PC-3 (cell line): ENCODE results near the gene PPP1R13B. TPM values are rescaled to one million over a fixed set of nuclear protein-coding genes. Genes with fewer than 3 reads are reported as not detected.

Source experiments
- ATAC-seq: fragments of 200-7000 bp; cut with Tn5 transposase; 2 replicates; pipeline ENCODE4 v1.9.1; 2020; ENCODE audit warnings: mild to moderate bottlenecking, moderate library complexity
- BruUV-seq: library from RNA; stranded (reverse); fragments of 400-500 nt; replicated peaks from 2 replicates; lab custom pipeline; 2021; lab: Mats Ljungman, UMichigan
- CTCF ChIA-PET: fragments of 300-600 bp; sonication (Branson Sonifier 250); formaldehyde crosslinking; loops from one replicate; lab custom pipeline; 2022; ENCODE audit warnings: antibody characterized with exemption; lab: Charles Lee
- POLR2A ChIA-PET: fragments of 300-600 bp; sonication (Branson Sonifier 250); formaldehyde crosslinking; loops from one replicate; lab custom pipeline; 2022; ENCODE audit warnings: antibody characterized with exemption; ENCODE audit not compliant: unreplicated experiment; lab: Charles Lee
- DNase-seq: peaks from one replicate; pipeline ENCODE4 v3.0.0-alpha.2; 2015
- H2AFZ ChIP-seq: fragments of 300-600 bp; sonication (generic); 2 replicates; pipeline ENCODE4 v1.6.0; 2016; ENCODE audit warnings: antibody characterized with exemption, low read length
- H3F3A ChIP-seq: fragments of 300-600 bp; sonication (generic); one replicate; pipeline ENCODE4 v1.6.0; 2017; ENCODE audit warnings: antibody characterized with exemption, low read length, control low read depth, mild to moderate bottlenecking; ENCODE audit not compliant: unreplicated experiment
- H3K27ac ChIP-seq: fragments of 300-600 bp; sonication (generic); 2 replicates; pipeline ENCODE4 v1.5.1; 2016; ENCODE audit warnings: mild to moderate bottlenecking, low read length
- H3K27me3 ChIP-seq: fragments of 300-600 bp; sonication (generic); 2 replicates; pipeline ENCODE4 v1.6.1; 2016; ENCODE audit warnings: low read length, mixed read lengths
- H3K36me3 ChIP-seq: fragments of 300-600 bp; sonication (generic); 2 replicates; pipeline ENCODE4 v1.6.1; 2016; ENCODE audit warnings: low read depth, mixed run types, low read length, mixed read lengths
- H3K4me1 ChIP-seq: fragments of 300-600 bp; sonication (generic); 2 replicates; pipeline ENCODE4 v1.5.1; 2016; ENCODE audit warnings: low read length; ENCODE audit not compliant: insufficient read depth
- H3K4me2 ChIP-seq: fragments of 300-600 bp; sonication (generic); 2 replicates; pipeline ENCODE4 v1.6.0; 2016; ENCODE audit warnings: low read length
- H3K4me3 ChIP-seq: fragments of 300-600 bp; sonication (generic); 2 replicates; pipeline ENCODE4 v1.5.1; 2016; ENCODE audit warnings: mild to moderate bottlenecking, low read length, mixed read lengths
- H3K79me2 ChIP-seq: fragments of 300-600 bp; sonication (generic); 2 replicates; pipeline ENCODE4 v1.6.1; 2017; ENCODE audit warnings: low read length, mixed read lengths
- H3K9ac ChIP-seq: fragments of 300-600 bp; sonication (generic); 2 replicates; pipeline ENCODE4 v1.6.0; 2016; ENCODE audit warnings: mild to moderate bottlenecking, low read length
- H3K9me2 ChIP-seq: fragments of 300-600 bp; sonication (generic); replicated peaks from 2 replicates; pipeline ENCODE4 v1.6.1; 2016; ENCODE audit warnings: mixed run types, low read length, mixed read lengths
- H3K9me3 ChIP-seq: fragments of 300-600 bp; sonication (generic); 2 replicates; pipeline ENCODE4 v1.6.1; 2016; ENCODE audit warnings: low read length, mixed read lengths
- H4K20me1 ChIP-seq: fragments of 300-600 bp; sonication (generic); 2 replicates; pipeline ENCODE4 v1.6.1; 2016; ENCODE audit warnings: low read length, mixed read lengths
- CTCF ChIP-seq: fragments of 300-600 bp; sonication (generic); conservative IDR thresholded peaks from 2 replicates; pipeline ENCODE4 v1.5.1; 2017; ENCODE audit warnings: antibody characterized with exemption, low read depth, mild to moderate bottlenecking, low read length
- EZH2 ChIP-seq: fragments of 300-600 bp; sonication (generic); IDR thresholded peaks from one replicate; pipeline ENCODE4 v1.6.1; 2017; ENCODE audit warnings: antibody characterized with exemption, mild to moderate bottlenecking, low read length; ENCODE audit not compliant: unreplicated experiment
- EZH2phosphoT487 ChIP-seq: fragments of 300-600 bp; sonication (generic); IDR thresholded peaks from 2 replicates; pipeline ENCODE4 v1.6.1; 2018; ENCODE audit warnings: mild to moderate bottlenecking, antibody characterized with exemption, low read length, borderline replicate concordance
- intact Hi-C: fragments of 100-400 bp; cut with micrococcal nuclease; formaldehyde crosslinking; loops from 2 replicates; pipeline ENCODE4 v1.9.0; 2023
- total RNA-seq: library from RNA; depleted of rRNA; stranded (reverse); fragments of >200 nt; gene quantifications from 2 replicates; pipeline ENCODE4 v1.2.3, GENCODE V29; 2014

Gene PPP1R13B
- total RNA-seq, 1 experiment from 2014 or later = 13.0 TPM

GRCh38 chr14:103709814-103710213 lies 137.6 kb downstream of the PPP1R13B start:
- POLR2A ChIA-PET = interaction anchor here (0.6 to 0.8 kb wide), 2 partner anchors 157 to 1632 kb away, joined by 6 to 19 read pairs; no protein-coding TSS in a partner anchor

GRCh38 chr14:103708750-103709187 lies 138.6 kb downstream of the PPP1R13B start:
- peaks cover 34% of the 10 kb centered on the region for H3K4me1 ChIP-seq
- DNase-seq = no peak
- no peaks in the 10 kb centered on the region for H4K20me1 ChIP-seq
- H3K4me2 ChIP-seq = no peak overlapping the region
- H3K9ac ChIP-seq = no peak overlapping the region
- no peak overlapping the region for H2AFZ ChIP-seq
- no peaks in the 10 kb centered on the region for H3K9me2 ChIP-seq
- no peak overlapping the region for H3K4me3 ChIP-seq
- H3K79me2 ChIP-seq = peaks cover 24% of the 10 kb centered on the region
- POLR2A ChIA-PET = no interaction called here
- BruUV-seq = no TSS peak
- CTCF ChIA-PET = no interaction called here
- H3K36me3 ChIP-seq = peaks cover 28% of the 10 kb centered on the region; the same call in 1 of the 2 replicates
- no peaks in the 10 kb centered on the region for H3K27me3 ChIP-seq
- intact Hi-C loops = no loop called here
- H3K27ac ChIP-seq = no peak overlapping the region
- H3K9me3 ChIP-seq = no peaks in the 10 kb centered on the region
- TF ChIP-seq CTCF = no peak
- TF ChIP-seq EZH2 = no peak
- no peak for TF ChIP-seq EZH2phosphoT487
- ATAC-seq = no peak
- H3F3A ChIP-seq = no peaks in the 10 kb centered on the region

More at GRCh38 chr14:103709814-103710213, 137.6 kb downstream of the PPP1R13B start:
- CTCF ChIA-PET = no interaction called here
- Histone ChIP-seq H4K20me1 (no peaks in the 10 kb centered on the region), H3F3A (no peaks in the 10 kb centered on the region), H3K27ac (no peak overlapping the region), H3K79me2 (peaks cover 34% of the 10 kb centered on the region), H3K9me3 (no peaks in the 10 kb centered on the region), H3K9ac (no peak overlapping the region), H3K4me3 (no peak overlapping the region), H3K36me3 (peaks cover 28% of the 10 kb centered on the region; the same call in 1 of the 2 replicates), H3K4me2 (no peak overlapping the region), H2AFZ (no peak overlapping the region), H3K4me1 (peaks cover 41% of the 10 kb centered on the region), H3K9me2 (no peaks in the 10 kb centered on the region), H3K27me3 (no peaks in the 10 kb centered on the region)
- TF ChIP-seq EZH2phosphoT487 = no peak
- no peak for TF ChIP-seq EZH2
- no peak for TF ChIP-seq CTCF
- DNase-seq = no peak
- intact Hi-C loops = loop anchor here (10.0 kb wide), 1 partner anchor 135 kb away; no protein-coding TSS in a partner anchor
- no TSS peak for BruUV-seq
- ATAC-seq = no peak
